Activated gamma-delta T cell treated with Interleukin-2 at 50 U/mL for 16 hours (primary cell): Measurements from ENCODE around the gene KCNIP1.
"Not testable (repeated sequence)": the region's sequence is repeated elsewhere in the genome, so short reads cannot be mapped to it uniquely, and the experiment has no call there.

Experiments used
- DNase-seq: peaks from one replicate; pipeline ENCODE4 v3.0.0-alpha.2; 2020

KCNIP1 gene

DNA sequence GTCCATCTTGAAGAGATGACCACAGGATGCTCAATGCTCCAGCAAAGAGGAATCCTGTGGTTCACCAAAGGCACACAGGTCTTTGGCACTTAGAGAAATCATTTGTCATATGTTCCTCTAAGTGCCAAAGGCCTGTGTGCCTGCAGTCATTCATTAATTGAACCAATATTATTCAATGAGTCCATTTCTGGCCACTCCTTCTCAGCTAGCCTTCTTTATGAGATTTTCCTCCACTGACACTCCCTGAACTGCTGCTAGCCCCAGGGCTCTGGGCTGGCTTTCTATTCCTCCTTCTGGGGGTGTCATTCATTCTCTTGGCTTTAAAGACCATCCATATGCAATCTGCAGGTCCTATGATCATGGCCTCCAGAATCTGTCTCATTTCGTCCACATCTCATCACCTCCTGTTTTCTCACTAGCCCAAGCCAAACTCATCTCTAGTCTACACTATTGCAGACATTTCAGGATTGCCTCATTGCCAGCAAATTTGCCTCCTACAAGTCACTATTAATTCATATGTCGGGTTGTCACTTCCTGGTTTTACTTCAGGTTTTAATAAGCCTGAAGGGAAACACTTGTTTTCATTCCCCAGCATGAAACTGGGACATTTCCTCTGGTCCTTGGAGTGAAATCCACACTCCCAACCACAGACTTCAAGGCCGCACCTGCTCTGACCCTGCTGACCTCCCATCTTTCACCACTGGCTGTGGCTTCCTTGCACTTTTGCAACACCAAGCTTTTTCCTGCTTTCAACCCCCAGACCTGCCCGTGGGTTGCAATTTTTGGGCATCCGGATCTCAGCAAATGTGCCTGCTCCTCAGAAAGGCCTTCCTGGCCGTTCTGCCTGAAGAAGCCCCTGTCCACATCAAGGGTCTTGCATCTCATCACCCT, 35.1 kb downstream of the KCNIP1 start:
- DNase-seq = no peak

DNA sequence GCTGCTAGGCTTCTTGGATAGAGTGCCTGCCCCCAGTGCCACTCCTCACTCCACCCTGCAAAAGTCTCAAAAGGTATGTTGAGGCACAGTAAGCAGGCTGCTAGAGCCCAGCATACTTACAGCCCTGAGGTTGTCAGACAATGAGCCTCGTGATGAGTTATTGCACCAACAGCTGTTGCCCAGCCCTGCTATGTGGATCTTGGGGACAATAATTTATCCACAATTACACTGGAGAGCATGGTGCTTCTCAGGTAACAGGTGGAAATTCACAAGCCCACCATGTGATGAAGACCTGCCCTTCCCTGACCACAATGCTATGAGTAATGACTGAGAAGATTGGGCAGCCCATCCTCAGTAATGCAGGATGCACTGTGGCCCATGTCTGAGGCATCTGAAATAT, 36.5 kb downstream of the KCNIP1 start:
- DNase-seq = no peak

DNA sequence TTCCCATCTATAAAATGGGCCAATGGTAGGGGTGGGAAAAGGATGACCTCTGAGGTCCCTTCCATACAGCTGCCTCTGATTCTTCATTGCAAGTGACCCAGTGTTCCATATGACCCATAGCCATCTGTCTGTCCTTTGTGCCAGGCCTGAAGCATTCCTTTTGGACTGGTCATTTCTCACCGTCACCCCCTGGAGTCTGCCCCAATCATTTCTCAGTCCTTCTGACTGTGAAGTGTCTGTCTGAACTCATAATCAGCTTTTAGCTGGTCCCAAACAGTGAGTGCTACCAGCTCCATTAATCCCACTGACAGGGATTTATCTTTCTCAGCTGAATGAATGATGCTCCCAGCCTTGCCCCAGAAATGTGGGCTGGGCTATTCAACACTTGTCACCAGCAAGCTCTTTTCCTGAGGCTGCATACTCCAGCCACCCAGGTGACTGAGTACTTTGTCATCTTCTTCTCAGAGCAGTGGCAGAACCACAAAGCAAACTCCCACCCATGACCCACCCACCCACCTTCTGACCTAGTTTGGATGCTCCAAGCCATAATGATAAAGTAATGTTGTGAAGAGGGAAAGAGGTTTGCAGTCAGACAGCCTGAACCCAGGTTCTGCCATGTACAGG, 37.4 kb downstream of the KCNIP1 start:
- DNase-seq = no peak

DNA sequence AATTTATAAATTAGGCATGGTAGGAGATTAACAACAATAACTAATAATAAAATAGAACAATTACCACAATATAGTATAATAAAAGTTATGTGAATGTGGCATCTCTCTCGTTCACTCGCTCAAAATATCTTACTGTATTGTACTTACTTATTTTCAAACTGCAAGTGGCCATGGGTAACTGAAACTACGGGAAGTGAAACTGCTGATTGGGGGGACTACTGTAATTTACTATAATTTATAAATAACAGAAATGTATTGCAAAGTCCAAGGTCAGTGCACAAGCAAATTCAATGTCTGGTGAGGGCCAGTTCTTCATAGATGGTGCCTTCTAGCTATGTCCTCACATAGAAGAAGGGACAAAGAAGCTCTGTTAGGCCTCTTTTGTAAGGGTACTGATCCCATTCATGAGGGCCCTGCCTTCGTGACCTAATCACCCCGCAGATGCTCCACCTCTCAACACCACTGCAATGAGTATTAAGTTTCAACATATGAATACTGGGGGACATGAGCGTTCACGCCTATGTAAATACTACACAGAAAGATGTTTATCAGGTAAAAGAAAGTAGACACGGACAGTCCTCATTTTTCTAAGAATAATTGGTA, 39.0 kb downstream of the KCNIP1 start:
- no peak for DNase-seq

DNA sequence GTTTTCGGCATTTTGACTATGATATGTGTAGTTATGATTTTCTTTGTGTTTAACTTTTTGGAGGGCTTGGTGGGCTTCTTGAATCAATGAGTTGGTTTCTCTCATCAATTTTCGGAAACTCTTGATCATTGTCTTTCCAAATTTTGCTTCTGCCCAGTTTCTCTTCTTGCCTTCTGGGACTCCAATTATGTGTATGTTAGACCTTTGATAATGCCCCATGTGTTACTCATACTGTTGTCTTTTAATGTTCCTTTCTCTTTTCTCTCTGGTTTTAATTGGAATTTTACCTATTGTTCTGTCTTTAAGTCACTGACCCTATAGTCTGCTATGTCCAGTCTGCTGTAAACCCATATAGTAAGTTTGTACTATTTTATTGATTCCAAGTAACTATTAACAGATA, 41.5 kb downstream of the KCNIP1 start:
- DNase-seq = no peak

DNA sequence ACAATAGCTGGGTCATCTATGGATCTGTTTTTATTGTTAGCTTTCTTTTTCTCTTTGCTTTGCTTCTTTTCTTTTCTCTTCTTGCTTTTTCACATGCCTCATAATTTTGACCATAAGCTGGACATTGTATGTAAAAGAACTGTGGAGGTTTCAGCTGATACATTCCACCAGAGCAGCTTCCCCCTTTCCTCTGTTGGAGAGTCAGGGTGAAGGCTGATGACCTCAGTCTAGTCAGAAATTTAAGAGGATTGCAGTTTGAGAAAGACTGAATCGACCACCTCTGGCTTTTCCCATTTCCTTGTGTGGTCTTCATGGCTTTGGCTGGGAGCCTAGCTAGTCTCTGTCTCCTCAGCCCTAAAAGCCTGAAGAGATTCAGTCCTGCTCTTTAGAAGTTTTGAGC, 42.0 kb downstream of the KCNIP1 start:
- no peak for DNase-seq

DNA sequence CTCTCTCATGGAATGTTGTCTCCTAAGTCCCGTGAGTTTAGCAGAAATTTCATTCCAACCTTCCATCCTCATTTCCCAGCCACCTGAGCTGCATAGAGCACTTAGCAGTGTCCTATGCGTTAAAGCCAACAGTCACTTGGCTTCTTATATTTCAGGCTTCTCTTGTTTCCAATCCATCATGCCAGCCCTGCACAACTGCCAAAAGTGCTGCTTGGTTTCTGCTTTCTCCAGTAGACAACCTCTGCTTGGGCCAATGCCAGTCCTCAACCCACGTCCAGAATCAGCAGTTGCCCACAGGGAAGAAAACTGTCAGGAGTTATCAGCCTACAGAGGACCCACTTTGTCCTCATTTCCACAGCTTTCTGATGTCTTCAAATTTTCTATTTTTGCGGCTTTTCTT, 42.5 kb downstream of the KCNIP1 start:
- no peak for DNase-seq

DNA sequence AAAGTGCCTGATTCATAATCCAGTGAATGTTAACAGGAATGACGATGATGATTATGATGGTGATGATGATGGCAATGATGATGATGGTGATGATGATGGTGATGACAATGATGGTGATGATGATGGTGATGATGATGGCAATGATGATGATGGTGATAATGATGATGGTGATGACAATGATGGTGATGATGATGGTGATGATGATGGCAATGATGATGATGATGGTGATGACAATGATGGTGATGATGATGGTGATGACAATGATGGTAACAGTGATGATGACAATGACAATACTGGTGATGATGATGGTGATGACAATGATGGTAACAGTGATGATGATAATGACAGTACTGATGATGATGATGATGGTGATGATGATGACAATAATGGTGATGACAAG, 46.6 kb downstream of the KCNIP1 start:
- not testable (repeated sequence) for DNase-seq

DNA sequence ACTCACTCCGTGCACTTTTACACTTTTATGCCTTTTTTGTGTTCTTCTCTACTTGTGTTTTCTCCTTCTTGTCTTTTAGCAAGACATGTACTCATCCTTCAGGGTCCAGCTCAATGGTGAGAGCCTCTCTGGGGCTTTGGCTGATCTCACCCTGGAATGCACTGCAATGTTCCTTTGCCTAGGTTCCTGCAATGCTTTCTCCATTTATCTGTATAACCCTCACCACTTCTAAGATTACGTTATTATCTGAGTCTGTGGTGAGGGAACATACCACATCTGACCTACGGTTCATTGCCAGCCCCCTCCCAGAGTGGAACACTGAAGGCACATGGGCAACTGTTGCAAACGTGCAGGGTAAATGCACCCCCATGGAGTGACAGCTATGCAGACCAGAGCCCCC, 47.3 kb downstream of the KCNIP1 start:
- no peak for DNase-seq

DNA sequence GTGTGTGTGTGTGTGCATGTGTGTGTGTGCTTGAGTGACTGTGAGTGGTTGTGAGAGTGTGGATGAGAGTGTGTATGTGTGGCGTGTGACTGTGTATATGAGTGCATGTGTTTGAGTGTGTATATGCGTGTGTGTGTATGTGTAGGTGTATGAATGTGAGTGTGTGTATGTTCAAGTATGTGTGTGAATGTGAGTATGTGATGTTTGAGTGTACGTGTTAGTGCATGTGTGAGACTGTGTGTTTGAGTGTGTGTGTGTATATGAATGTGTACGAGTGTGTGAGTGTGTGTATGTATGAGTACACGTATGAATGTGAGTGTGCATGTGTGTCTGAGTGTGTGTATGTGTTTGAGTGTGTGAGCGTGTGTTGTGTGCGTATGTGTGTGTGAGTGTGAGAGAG, 47.8 kb downstream of the KCNIP1 start:
- no peak for DNase-seq

DNA sequence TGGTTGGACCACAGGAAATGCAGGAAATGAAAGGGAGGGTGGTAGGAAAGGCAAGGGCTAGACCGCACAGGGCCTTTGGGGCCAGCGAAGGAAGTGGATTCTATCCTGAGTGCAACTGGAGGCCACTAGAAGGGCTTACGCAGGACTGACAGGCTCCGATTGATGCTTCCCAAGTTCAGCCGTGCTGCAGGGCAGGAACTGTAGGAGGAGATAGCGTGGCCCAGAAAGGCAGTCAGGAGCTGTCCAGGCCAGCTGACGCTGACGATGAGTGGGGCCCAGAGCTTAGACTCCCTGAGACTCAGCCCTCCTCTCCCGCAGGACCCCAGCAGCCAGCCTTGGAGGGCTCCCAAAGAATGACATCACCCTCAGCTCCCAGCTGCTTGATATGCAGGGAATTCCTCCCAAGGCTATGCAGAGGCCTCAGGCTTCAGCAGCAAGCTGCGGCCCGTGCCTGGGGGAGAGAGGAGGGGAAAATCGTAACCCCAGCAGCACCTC, 48.8 kb downstream of the KCNIP1 start:
- DNase-seq = no peak

DNA sequence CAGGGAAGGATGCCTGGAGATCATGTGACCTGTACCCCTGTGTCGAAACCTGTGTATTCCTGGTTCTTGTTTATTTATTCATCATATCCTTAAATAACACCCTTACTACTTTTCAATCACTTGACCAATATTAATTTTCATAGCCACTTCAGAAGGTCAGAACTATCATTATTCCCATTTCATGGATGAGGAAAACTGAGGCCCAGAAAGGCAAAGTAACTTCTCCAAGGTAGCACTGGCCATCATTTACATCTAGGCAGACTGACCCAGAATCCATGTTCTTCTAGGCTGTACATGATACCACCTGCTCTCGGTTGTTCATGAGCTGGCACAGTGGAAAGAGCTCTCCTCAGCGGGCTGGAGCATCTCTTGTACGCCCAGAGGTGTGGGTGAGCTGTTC, 49.4 kb downstream of the KCNIP1 start:
- no peak for DNase-seq

DNA sequence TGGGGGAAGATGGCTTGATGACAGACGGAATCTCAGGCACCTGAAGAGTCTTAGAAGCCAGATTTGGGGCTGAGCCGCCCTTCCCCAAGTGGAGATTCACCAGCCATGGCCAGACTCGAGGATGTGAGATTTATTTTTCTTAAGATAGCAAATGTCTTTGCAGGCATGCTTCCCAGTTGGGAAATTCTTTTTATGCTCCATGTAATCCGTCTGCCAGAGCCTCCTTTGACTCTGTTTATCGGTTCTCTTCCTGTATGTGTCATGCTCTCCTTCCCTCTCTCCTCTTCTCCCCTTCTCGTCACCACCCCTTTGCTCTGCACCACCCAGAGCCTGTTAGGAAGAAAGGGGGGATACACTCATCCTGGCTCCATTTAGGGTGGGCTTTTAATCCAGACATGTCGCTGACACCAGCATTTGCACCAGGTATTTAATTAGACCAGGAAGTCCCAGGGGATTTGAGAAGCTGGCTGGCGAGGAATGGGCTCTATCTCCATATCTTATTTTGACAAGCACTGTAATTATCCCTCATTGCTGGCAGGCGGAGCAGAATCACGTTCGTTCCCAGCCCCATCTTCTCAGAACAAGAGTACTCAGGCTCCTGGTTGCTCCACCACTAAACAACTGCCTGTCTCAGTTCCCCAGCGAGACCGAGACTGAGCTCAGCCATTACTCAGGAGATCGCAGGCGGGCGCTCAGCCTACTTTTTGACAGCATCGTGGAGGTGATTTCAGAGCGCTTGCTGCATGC, 50.9 kb downstream of the KCNIP1 start:
- DNase-seq = no peak

DNA sequence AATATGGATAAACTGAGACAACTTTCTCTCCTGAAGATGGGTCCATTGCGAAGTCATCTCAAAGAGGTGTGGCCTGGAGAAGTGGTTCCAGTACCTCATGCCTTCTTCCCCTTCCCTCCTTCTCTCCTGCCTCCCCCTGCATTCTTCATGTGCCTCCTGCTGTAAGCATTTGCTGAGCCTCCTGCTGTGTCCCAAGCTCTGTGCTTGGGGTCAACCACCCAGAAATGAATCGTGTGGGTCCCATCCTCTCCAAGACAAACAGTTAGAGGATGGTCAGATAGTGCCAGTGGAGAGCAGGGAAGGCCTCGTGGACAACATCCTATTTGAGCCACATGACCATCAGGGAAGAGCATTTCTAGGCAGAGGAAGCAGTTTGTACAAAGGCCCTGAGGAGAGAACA, 53.5 kb downstream of the KCNIP1 start:
- no peak for DNase-seq

DNA sequence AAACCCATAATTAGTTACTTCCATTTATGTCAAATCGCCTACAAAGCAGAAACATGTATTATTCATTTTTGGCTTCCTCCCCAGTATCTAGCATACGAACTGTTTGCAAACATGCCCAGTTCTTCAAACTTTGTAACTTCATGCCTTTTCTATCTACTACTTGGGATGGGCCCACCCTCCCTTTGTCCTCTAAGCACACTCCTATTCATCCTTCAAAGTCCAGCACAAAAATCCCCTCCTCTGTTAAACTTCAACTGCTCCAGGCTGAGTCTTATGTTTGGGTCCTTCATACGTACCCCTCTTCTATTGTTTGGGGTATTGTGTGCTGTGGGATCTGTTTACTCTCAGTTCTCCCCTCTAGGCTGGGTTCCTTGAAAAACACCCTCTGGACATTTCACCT, 55.5 kb downstream of the KCNIP1 start:
- DNase-seq = no peak

DNA sequence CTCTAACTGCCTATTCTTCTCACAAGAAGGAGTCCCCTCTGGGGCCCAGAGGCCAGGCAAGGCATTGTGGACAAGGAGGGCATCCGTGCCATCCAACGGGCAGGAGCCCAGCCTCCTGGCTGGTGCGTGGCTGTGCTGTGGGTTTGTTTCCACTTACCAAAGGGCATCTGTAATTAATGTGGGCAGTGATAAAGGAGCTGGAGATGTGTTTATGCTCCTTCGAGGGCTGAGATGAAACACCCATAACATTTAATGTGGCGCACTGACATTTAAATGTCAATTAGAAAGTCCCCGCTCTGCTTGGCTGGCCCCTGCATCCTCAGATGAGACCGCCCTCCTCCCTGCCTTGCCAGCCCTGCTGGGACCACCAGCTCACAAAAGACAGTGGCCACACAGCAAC, 57.1 kb downstream of the KCNIP1 start:
- no peak for DNase-seq

DNA sequence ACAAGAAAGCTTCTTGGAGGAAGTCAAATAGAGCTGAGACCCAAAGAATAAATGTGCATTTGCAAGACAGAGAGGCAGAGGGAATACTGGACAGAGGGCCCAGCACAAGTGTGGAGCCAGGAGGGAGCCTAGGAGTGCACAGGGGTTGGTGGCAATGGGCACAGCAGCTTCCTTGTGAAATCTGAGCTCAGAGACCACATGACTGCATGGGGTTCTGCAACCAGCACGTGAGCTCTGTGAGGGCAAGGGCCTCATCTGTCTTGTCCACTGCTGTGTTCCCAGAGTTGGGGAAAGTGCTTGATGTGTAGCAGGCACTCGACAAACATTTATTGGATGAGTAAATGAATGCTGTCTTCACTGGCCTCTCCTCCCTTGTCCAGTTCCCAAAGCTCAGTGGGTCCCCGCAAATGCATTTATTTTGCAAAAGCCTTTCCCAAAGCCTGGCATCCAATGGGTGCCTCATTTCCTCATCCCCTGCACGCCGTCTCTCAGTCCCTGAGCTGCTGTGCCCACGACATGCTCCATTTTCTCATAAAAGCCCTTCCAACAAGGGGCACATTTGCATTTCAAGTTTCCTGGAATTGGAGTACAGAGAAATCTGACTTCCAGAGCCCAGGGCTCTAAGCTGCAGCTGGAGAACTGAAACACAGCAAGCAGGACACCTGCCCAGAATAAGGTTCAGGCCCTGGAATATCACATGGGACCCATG, 58.5 kb downstream of the KCNIP1 start:
- DNase-seq = no peak

DNA sequence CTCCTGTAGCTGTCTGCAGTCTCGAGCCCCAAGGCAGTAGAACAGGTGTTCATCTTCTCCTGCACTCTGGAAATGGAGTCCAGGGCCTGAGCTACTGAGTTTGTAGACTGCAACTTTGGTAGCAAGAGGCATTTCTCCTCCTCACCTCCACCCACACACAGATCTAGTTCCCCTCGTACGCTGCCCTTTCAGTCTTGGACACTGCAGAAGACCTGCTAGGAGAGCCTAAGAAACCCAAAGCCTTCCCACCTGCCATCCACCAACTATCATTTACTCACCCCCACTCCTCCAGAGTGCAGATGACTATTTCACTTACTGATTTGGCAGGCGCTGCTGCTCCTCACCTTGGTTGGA, 59.0 kb downstream of the KCNIP1 start:
- no peak for DNase-seq

DNA sequence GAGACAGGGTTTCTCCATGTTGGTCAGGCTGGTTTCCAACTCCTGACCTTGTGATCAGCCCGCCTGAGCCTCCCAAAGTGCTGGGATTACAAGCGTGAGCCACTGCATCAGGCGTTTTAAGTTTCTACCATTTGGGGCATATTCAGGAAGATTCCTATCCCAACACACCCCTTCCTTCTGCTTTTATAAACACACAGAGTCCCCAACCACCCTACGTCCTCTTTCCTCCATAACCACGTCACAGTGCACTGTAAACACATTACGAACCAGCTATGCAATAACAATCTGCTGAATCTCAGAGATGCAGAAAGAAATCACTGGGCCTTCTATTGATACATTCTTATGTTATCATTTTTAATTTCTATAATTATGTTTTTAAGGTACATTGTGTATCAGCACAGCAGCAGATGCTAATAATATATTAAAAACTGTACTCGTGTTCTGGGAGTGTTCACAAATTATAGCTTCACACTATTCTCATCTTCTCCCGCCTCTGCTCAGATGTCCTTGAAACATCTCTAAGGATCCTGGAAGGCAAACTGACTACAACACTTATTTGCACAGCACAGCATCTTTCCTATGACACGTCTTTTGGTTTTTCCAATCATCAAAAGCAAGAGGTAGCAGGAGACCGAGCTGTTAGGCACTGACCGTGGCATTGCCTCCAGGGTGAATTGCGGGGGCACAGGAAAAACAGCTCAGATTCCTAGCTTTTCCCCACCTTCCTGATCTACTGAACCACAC, 60.2 kb downstream of the KCNIP1 start:
- no peak for DNase-seq

DNA sequence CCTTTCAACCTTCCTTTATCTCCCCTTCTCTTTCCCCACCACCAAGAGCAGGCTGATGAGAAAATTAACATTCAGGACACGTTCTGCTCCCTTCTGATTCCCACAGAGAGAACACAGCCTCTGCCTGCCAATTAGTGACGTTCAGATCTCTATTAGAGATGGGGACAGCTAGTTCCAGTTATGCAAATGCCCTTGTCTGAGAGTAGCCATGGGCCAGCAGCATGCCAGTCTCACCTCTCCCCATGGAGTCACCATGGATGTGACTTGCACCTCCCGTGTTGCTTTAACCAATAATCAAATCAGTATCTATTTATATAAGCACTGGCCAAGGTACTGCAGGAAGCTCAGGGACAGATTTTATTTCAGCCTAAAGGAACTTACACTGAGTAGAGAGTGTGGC, 61.3 kb downstream of the KCNIP1 start:
- no peak for DNase-seq

DNA sequence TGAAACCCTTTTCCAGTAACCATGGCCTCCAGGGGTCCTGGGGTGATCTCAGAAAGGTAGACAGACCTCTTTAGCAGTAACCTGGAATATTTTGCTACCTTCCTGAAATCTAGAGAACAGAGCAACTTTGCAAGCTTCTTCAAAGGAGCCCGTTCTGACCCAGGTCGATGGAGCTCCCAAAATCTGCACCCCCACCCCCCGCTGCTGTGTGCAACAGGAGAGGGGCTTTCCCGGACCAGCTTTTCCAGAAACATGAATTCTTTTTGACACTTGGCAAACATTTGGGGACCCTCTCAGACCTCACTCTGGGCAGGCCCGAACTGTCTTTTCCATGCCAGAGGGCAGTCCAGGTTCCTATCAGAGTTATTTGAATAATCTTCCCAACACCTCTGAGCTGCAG, 65.3 kb downstream of the KCNIP1 start:
- DNase-seq = no peak

DNA sequence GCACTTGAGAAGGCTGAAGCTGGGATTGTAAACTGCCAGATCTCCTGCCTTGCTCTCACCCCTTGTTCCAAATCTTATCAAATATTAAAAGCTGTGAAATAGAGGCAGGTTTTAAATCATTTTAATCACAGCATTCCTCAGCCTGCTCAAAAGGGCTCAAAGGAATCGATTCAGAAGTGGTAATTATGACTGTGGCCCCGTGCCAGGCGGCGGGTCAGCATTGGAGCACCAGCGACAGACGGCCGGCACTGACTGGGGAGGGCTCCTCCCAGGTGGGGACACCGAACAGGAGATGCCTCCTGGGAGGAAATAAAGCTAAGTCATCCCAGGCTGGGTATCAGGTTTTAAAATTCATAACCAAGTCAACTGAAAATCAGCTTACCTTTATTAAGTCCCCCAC, 66.7 kb downstream of the KCNIP1 start:
- DNase-seq = no peak
